ENCODE data around the gene HERPUD1.
"Not testable (repeated sequence)": the region's sequence is repeated elsewhere in the genome, so short reads cannot be mapped to it uniquely, and the experiment has no call there.

The HERPUD1 gene

DNA sequence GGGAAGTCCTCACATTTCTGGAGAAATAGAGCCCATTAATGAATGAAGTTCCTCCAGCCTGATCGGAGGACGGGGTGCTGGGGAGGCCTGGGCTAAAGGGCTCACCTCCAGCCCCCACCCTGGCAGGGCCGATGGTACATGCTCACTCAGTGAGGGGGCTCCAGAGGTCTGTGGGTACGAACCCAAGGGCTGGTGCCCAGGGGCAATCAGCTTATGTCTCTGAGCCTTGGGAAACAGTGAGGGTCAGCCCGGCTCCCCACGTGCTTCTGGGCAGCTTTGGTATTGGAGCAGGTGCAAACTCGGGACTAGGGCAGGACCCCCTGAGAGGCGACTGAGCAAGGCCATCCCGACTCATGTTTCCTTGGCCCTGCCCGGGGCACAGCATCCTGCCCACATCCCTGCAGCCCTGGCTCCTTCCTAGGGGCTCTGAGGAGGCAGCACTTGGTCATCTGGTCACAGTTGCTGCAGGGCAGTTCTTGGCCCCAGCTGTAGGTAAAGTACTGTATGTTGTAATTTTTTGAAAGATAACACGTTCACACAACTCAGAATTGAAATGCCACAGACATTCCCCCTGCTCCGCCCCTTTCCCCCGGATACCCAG, 28.8 kb downstream of the HERPUD1 start:
- no peak for DNase-seq (ENCODE audit: low spot score)

DNA sequence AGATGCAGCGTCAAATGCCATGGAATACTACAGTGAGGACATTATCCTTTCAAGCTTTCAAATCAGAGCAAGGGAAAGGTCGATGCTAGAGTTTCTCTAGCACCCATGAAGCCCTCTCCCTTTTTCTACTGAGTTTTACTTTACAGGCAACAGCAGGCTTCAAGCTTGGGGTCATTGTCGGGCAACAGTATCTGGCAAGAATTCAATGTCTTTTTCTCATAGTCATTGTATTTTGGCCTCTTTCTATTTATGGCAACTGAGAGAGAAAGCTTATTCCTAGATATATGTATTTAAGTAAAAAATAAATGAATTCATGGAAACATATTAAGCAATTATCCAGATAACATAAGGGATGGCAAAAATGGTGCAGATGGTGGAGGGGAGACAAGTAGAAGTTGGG, 29.4 kb downstream of the HERPUD1 start:
- peak; percentile 63 for DNase-seq (ENCODE audit: low spot score)

DNA sequence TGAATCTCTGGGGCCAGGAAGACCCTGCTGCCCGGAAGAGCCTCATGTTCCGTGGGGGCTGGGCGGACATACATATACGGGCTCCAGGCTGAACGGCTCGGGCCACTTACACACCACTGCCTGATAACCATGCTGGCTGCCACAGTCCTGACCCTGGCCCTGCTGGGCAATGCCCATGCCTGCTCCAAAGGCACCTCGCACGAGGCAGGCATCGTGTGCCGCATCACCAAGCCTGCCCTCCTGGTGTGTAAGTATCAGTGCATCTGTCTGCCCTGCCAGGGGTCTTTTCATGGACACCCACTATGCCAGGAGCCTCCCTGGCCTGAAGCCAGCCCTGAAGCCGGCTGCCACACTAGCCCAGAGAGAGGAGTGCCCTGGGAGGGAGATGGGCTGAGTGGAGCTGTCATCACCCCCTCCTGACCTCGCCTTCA, 29.9 kb downstream of the HERPUD1 start, which contains the start of gene CETP:
Gene CETP, plus strand, starts transcription at position 100 of the 431 bp plus-strand sequence. Its CDS starts 30 bp downstream, at position 130.
- DNase-seq (ENCODE audit: low spot score): no peak

DNA sequence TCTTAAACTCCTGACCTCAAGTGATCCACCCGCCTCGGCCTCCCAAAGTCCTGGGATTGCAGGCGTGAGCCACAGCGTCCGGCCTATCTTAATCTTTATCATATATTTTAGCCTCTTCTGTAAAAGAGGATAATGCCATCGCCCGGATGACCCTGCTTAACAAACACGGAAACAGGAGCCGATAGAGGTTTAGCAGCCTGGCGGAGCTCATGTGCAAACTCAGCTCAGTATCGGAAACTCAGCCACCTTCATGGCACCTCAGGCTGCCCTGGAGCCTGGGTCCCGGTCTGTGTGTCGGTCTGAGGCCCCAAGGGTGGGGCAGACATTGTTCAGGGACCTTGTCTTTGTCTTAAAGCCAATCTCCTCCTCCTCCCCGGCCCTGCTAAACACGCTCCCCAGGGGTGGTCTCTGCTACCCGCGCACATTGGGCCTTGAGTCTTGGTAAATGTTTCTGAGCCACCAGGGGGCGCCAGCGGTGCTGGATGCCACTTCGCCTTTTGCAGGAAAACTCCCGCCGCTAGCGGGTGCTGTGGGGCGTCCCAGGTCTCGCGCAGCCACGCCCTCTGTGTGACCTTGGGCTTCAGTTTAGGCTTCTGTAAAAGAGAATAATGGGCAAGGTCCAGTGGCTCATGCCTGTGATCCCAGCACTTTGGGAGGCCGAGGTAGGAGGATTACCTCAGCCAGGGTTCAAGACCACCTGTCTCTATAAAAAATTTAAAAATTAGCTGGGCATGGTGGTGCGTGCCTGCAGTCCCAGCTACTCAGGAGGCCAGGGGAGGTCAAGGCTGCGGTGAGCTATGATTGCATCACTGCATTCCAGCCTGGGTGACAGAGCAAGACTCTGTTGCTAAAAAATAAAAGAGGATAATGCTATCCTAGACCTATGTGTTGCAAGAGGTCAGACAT, 32.6 kb downstream of the HERPUD1 start:
- peak; percentile 76 for DNase-seq (ENCODE audit: low spot score)

DNA sequence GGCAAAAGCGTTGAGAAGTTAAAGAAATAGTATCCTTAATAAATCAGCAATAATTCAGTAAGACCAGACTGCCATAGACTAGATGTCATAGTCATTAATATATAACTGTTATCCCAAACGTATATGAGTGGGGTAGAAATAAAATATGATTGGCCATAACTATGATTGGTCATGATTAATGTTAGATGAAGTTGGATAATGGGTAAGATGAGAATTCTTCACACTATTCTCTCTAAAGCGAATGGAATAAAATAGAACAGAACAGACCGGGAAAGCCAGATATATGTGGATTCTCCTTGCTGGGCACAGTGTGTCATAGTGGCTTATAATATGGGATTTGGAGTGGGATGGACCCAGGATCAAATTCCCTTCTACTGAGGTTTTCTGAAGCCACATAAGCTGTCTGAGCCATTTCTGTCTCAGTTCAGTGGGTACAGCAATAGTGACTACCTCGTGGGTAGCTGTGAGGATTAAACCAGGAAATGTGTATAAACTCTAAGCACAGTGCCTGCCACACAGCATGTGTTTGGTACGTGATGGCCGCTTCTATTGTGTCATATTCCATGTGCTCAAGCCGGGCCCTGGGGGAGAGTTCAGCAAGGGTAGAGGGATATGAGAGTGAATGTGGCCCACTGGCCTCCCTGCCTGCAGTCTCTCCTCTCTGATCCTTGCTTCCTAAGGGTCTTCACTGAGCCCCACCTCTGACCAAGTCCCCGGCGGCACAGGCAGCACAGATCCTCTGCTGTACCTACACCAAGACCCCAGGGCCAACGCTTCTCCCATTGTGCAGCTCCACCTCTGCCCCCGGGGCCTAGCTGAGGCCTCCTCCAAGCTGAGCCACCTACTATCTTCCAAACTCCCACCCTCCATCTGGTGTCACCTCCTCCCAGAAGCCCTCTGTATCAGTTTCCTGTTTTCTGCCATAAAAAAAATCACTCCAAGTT, 33.5 kb downstream of the HERPUD1 start:
- DNase-seq (ENCODE audit: low spot score): no peak

DNA sequence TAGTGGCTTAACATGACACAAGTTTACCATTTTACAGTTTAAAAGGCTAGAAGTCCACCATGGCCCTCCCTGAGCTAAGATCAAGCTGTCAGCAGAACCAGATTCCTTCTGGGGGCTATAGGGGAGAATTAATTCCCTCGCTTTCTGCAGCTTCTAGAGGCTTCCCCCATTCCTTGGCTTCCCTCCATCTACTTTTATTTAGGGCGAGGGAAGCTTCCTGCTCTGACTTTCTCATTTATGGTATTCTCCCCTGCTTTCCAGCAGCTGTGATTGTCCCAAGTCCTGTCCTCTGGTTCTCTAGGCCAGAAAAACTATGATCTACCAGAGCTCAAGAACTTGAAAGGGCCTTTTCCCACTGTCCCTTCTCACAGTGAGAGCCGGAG, 34.1 kb downstream of the HERPUD1 start:
- DNase-seq (ENCODE audit: low spot score): no peak

DNA sequence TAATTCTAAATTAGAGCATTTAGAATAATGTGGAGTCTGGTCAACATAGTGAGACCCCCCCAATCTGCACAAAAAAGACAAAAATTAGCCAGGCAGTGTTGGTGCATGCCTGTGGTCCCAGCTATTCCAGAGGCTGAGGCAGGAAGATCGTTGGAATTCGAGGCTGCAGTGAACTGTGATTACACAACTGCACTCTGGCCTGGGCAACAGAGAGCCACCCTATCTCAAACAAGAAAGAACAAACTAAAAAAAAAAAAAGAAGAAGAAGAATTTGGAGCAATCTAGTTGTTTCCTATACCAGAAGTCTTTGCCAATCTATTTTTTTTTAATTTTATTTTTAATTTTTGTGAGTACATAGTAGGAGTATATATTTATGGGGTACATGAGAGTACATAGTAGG, 35.8 kb downstream of the HERPUD1 start:
- DNase-seq (ENCODE audit: low spot score): no peak

DNA sequence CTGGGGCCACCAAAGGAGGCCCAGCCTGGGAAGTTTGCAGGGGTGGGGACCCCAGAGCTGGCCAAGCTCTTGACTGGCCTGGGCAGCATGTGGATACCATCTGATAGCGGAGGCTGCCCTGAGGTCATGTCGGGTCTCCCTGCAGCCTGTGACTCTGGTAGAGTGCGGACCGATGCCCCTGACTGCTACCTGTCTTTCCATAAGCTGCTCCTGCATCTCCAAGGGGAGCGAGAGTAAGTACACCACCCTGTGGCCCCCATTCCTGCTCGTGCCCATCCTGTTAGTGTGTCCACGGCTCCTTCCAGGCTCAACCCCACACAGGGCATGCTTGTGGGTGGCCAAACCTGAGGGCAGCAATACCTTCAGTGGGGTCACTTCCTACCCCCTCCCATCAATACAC, 37.8 kb downstream of the HERPUD1 start:
- DNase-seq (ENCODE audit: low spot score): no peak

DNA sequence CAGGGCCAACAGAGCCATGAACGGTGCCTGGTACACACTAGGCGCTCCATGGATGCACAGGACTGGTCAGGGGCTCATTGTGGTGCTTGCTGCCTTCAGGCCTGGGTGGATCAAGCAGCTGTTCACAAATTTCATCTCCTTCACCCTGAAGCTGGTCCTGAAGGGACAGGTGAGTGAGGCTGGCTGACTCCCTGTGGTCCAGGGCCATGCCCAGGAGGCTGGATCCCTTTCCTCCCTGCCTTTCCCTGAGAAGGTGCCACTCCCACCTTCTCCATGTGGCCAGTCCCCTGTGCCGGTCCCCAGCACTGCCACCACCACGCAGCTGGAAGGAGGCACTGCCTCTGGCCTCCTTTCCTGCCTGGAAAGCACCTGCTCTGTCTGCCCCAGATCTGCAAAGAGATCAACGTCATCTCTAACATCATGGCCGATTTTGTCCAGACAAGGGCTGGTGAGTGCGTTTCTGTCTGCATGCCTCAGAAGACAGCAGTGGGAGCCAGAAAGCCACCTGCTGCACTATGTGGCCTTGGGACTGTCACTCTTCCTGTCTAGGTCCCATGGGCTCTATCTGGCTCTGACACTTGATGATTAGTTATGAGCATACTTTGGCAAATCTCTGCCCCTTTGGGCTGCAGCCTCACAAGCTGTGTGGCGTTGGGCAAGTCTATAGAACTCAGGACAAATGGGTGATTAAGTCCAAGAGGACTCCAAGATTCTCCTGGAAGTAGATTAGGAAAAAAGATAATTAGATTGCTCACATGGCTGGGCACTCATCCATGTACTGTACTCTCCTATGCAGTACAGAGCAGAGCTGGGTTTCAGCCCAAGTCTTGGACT, 39.2 kb downstream of the HERPUD1 start:
- DNase-seq (ENCODE audit: low spot score): no peak

DNA sequence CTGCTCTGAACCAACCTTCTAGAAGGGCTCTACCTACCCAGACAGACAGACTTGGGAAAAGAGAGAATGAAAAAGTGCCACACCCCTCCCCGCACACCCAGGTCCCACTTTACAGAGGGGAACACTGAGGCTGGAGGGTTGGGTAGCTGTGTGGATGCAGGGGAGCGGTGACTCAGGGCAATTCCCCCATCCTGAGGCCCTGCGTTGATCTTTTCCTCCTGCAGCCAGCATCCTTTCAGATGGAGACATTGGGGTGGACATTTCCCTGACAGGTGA, 39.8 kb downstream of the HERPUD1 start:
- DNase-seq (ENCODE audit: low spot score): no peak

DNA sequence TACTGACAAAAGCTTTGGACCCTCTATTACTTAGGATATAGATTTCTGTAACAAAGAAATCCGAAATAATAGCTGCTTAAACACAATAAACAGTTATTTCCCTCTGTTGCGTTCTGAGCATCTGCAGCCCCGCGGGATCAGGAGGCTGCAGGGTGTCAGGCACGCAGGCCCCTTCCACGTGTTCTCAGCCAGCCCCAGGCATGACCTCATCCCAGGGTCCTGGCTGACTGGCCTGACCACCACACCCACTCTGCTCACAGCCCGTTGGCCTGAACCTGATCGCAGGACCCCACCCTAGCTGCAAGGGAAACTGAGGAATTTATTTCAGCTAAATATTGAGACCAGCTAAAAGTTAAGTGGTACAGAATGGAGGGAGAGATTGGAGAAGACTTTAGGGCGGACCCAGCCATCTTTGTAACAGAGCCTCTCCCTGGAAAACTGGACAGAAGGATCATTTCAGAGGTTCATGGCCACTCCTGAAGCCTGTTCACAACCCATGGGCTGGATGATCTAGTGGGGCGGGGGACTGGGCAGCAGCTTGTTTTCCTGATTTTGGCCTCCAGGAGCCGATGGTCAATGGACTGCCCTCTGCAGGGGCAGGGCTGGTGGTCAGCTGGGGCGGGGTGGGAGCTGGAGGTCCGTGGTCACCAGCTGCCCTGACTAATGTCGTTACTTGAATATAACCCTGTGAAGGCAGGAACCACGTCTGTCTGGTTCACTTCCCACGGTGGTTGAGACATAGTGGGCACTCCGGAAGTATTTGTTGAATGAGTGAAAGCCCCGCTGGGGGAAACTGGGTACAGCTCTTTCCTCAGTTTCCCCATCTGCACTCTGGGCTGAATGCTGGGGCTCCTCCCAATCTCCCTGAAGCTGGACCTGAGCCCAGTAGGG, 40.7 kb downstream of the HERPUD1 start:
- no peak for DNase-seq (ENCODE audit: low spot score)

DNA sequence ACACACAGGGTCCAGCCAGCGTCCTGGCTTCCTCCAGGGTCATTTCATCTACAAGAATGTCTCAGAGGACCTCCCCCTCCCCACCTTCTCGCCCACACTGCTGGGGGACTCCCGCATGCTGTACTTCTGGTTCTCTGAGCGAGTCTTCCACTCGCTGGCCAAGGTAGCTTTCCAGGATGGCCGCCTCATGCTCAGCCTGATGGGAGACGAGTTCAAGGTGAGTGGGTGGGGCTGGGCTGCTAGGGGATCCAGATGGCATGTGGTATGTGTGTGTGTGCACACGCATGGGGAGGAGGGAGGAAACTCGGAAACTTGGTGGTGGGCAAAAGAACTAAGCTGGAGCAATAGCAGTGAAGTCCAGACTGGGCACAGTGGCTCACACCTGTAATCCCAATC, 41.4 kb downstream of the HERPUD1 start:
- no peak for DNase-seq (ENCODE audit: low spot score)

DNA sequence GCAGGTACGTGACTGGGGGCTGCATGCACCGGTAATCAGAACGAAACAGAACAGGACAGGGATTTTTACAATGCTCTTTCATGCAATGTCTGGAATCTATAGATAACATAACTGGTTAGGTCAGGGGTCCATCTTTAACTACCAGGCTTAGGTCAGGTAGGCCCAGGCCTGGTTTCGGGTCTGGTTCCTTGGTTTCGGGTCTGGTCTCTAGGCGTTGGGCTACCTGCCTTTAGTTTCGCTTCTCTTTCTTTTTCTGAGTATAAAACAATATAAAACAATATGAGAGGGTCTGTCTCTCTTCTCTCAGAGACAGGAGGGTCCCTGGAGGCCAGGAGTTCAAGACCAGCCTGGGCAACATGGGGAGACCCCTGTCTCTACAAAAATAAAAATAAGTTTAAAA, 42.0 kb downstream of the HERPUD1 start:
- DNase-seq (ENCODE audit: low spot score): not testable (repeated sequence)

DNA sequence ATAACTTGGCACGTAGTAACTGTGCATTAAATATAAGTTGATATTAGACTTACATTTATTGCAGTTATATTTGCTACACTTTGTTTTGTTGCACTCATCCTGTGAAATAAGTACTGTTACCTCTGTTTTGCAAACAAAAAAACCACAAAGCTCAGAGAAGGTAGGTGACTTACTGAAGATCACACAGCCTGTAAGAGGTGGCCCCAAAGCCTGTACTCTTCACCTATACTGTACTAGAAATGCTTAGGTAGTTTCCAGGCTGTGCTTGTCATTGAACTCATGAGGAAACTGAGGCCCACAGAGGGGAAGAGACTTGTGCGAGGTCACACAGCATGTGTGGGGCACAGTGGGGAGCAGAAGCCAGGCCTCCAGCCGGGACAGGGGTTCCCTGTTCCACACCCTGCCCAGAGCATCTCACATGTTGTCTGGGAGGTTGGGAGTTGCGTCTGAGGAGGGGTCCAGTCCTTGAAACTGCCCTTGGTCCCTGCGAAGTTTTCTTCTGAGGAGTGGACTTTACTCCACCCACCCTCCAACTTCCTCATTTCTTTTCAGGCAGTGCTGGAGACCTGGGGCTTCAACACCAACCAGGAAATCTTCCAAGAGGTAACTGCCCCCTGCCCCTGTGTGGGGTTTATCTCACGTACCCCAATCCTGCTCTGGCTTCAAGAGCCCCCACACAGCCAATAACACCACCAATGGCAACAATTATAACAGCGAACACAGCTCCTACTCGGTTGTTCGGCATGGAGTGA, 42.8 kb downstream of the HERPUD1 start:
- DNase-seq (ENCODE audit: low spot score): no peak

DNA sequence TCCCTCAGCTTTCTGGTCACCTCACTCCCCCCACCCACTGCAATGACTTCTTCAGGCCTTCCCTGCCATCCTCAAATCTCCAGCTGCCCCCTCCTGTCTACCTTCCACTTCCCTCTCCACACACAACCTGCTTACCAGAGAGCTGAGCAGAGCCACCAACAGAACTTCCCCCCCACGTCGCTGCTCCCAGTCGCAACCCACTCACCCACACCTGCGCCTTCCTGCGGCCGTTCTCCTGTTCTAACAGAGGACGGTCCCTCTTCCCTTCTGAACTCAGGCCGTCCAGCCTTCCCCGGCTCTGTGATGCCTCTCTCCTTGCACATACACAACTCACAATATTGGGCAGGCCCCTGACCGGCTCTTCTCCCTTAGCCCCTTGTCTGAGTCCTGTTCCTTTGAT, 43.8 kb downstream of the HERPUD1 start:
- no peak for DNase-seq (ENCODE audit: low spot score)

DNA sequence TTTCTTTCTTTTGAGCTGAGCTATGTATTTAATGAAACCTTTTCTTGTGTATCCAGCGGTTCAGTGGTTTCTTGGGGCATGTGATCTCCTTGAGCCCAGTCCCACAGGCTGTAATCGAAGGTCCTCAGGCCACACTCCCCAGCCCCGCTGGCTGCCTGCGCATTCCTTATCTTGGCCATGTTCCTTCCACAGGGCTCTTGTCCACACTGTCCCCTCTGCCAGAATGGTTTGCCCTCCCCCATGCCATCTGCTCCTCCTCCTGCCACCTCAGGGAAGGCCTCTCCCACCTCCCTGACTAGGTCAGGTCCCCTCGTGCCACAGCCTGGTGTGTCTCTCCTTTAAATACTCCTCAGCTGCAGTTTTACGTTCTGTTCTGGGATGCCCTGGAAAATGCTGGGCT, 45.3 kb downstream of the HERPUD1 start:
- DNase-seq (ENCODE audit: low spot score): no peak

DNA sequence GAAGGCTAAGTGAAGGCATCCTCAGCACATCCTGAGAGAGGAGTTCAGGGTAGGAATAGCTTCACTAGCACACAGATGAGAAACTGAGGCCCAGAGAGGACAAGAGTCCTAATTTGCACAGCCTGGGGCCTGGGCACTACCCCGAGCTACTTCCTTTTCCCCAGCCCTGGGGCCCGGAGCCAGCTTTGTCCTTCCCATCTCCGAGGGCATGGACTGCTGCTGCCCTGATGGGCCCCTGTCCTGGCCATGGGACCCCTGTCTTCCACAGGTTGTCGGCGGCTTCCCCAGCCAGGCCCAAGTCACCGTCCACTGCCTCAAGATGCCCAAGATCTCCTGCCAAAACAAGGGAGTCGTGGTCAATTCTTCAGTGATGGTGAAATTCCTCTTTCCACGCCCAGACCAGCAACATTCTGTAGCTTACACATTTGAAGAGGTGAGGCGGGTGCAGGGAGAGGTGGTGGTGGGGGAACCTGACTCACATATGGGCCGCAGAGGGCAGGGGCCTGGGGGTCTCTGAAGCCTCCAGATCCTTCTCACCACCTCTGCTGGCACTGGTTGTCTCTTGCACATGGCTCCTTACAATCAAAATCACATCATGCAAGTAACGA, 46.0 kb downstream of the HERPUD1 start:
- no peak for DNase-seq (ENCODE audit: low spot score)

DNA sequence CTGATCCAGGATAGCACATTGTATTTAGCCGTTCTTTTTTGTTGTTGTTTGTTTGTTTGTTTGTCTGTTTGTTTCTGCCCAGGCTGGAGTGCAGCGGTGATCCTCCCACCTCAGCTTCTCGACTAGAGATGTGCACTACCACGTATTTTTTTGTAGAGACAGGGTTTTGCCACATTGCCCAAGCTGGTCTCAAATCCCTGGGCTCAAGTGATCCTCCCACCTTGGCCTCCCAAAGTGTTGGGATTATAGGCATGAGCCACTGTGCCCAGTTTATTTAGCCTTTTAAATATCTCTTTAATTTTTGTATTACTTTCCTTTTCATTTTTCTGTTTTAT, 48.2 kb downstream of the HERPUD1 start:
- DNase-seq (ENCODE audit: low spot score): no peak

Measured in hepatic stellate cell (primary cell).